Heart left ventricle (tissue), 16 donors: ENCODE measurements around the gene PARS2. TPM values are rescaled to one million over a fixed set of nuclear protein-coding genes. Genes with fewer than 3 reads are reported as not detected.
A peak's percentile ranks its signal among the peaks of the same experiment; 100 is the strongest.

Experiments used
- ATAC-seq, 4 donors: fragments of 200-7000 bp; cut with Tn5 transposase; one replicate each; pipeline ENCODE4 v1.9.1; 2020 to 2022; ENCODE audit warnings: moderate library complexity in 4 of 4, mild to moderate bottlenecking in 3 of 4, moderate number of reproducible peaks in 1 of 4
- DNase-seq, 5 donors: peaks; one replicate each; pipeline ENCODE4 v3.0.0-alpha.2; 2020
- H3K27ac ChIP-seq, 12 donors: fragments of 200-600 bp; sonication (generic) in 4 of 12; one replicate each; pipeline versions ENCODE4 v1.5.0 to v1.8.0; 2016 to 2022; ENCODE audit warnings: mild to moderate bottlenecking in 2 of 12
- H3K27me3 ChIP-seq, 9 donors: fragments of 200-600 bp; sonication (generic) in 2 of 9; one replicate each; pipeline versions ENCODE4 v1.5.1 to v1.8.0; 2016 to 2022; ENCODE audit warnings: mild to moderate bottlenecking in 3 of 9
- H3K36me3 ChIP-seq, 9 donors: fragments of 200-600 bp; sonication (generic) in 2 of 9; one replicate each; pipeline versions ENCODE4 v1.5.0 to v1.8.0; 2018 to 2022; ENCODE audit warnings: mild to moderate bottlenecking in 2 of 9
- H3K4me1 ChIP-seq, 12 donors: fragments of 200-600 bp; sonication (generic) in 4 of 12; one replicate each; pipeline versions ENCODE4 v1.5.0 to v1.8.0; 2016 to 2022; ENCODE audit warnings: mild to moderate bottlenecking in 3 of 12
- H3K4me3 ChIP-seq, 12 donors: fragments of 200-600 bp; sonication (generic) in 4 of 12; one replicate each; pipeline versions ENCODE4 v1.5.0 to v1.8.0; 2017 to 2022; ENCODE audit warnings: mild to moderate bottlenecking in 9 of 12, moderate library complexity in 4 of 12
- H3K9me3 ChIP-seq, 12 donors: fragments of 200-600 bp; sonication (generic) in 4 of 12; one replicate each; pipeline versions ENCODE4 v1.5.0 to v1.8.0; 2016 to 2022; ENCODE audit warnings: mild to moderate bottlenecking in 1 of 12
- POLR2A ChIP-seq, 2 donors: fragments of 450-650 bp; IDR thresholded peaks; one replicate each; pipeline ENCODE4 v1.6.1; 2017; ENCODE audit warnings: antibody characterized with exemption in 2 of 2, mild to moderate bottlenecking in 2 of 2, moderate library complexity in 2 of 2
- WGBS, 4 donors: extraction: QIAGEN DNeasy Blood & Tissue Kit in 2 of 4; methylation state at CpG; one replicate each; pipeline versions ENCODE4 v1.1.5 to v1.1.7; 2013 to 2018; 5-methylcytosine and 5-hydroxymethylcytosine counted together
- intact Hi-C, 10 donors: fragments of 100-400 bp; cut with DNase I; formaldehyde crosslinking; loops; one replicate each; pipeline versions ENCODE4 v1.11.1 to v1.14.2; 2022
- polyA plus RNA-seq, 2 donors: library from polyadenylated mRNA; stranded (reverse); fragments of 200-250 nt; gene quantifications; one replicate each; pipeline ENCODE4 v1.2.3, GENCODE V29; 2013
- total RNA-seq, 9 donors: library from RNA; depleted of rRNA in 2 of 9; stranded (reverse); fragments of >200 nt in 2 of 9; fragmentation: NEBNext Ultra II Directional in 3 of 9; extraction: Animal tissue kit (Norgen Biotek cat#: 25700) in 3 of 9; gene quantifications; one replicate each; pipeline versions ENCODE4 v1.1.0 to v1.2.4, GENCODE V29; 2016 to 2023
- TF ChIP-seq, protein P1 (sequence below), 12 donors: fragments of 200-600 bp; sonication (generic) in 4 of 12; IDR thresholded peaks; one replicate each; pipeline versions ENCODE4 v1.5.0 to v1.8.0; 2018 to 2022; ENCODE audit warnings: antibody characterized with exemption in 12 of 12, mild to moderate bottlenecking in 5 of 12
- donor health status: ischemic (EF 13 %, LVEDD 7.1; RV severe dilation, severe dysfunction).
- donor health status: healthy with polysubstance abuse.
- donor health status: DM: no; HTN: yes; CAD: no.
- donor health status: DM: no; HTN: no; CAD: no.
- donor health status: ischemic (EF 25% LVEDD 6.9; RV normal size, moderate dysfunction).
- donor health status: ischemic (EF 25% LVEDD 5.7; RV mildly dilated, moderate dysfunction).
- donor health status: healthy.
- donor health status: DM: yes; HTN: yes; CAD: no.
- donor health status: ischemic (EF 35%, LVEDD 5.7; RV mildly dilated, moderate dysfunction).
- donor health status: nonischemic (EF 11% LVEDD 7.7; RV severe dilation, severe dysfunction).
- donor health status: DM: yes; HTN: yes; CAD: no.
- donor health status: PGD.
- donor health status: ischemic (EF 29% LVEDD 5.4; RV normal size, mild dysfunction).
- donor health status: nonischemic (EF 23%, LVEDD 6.1; RV moderate dilation, normal function).

The PARS2 gene
- total and polyA plus RNA-seq, 11 donors = 1.7 to 7.7 (median 4.7) TPM

DNA sequence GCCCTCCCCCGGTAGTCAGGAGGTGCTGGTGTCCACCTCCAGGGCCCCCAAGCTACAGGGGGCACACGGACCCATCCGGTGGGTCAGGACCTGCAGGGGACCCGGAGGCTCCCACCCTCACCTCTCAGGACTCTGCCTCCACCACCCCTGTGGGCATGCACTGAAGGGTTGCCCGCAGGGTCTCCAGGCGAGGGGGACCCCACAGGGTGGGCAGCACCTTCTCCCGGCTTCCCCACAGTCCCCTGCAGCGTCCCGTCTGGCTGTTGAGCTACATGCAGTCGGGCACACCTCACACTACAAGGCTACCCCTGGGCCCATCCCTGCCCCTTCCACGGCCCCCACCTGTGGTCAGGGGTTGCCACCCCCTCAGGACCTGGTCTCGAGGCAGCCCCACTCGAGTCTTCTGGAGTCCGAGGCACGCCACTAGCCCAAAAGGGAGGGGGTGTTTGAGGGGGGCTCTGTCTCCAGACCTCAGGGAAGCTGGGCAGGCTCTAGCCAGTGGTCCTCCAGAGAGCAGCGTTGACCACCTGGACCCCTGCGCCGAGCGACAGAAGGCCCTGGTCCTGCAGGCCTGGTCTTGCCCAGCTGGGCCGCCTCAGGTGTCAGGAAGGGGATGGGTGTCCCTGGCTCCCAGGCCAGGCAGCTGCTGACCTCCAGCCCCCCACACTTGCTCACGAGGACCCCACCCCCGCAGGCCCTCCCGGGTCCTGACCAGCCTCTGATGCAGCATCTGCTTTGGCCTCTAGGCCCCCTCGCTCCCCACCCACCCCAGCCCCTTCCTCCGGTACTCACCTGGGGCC is 9.6 kb downstream of the PARS2 start:
- ATAC-seq = peak in 1 of 4 donors; percentile 42
- no peak for DNase-seq
- Histone ChIP-seq H3K4me3 (no peak overlapping the region), H3K36me3 (peaks cover 0 to 30% (median 21%) of the 10 kb centered on the region in 9 donors), H3K4me1 (no peaks in the 10 kb centered on the region), H3K27me3 (no peaks in the 10 kb centered on the region), H3K27ac (no peak overlapping the region), H3K9me3 (no peaks in the 10 kb centered on the region)
- no peak for TF ChIP-seq POLR2A (IDR thresholded peaks at IDR 0.05)
- intact Hi-C loops = no loop called here
- WGBS, 4 donors = 92 to 94% (median 94%) methylated on average over 13 to 25 of the region's 25 CpGs

DNA sequence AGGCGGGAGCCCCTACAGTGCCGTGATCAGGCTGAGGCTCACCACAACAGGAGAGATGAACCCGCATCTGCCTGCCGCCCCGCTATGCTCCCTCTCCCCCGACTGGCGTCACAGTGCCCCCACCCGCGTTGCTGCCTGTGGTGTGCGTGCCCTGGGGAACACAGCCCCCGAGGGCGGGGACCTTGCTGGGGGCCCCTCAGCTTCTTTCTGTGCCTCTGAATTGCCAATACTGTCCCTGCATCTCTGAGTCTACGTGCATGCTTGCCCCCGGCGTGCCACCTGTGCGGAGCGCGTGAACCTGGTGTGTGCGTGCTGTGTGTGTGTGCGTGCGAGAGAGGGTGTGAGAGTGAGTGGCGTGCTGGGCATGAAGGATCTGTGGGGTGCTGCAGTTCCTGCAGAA is 10.3 kb downstream of the PARS2 start:
- no peak overlapping the region for H3K4me3 ChIP-seq
- H3K9me3 ChIP-seq = no peaks in the 10 kb centered on the region
- no peaks in the 10 kb centered on the region for H3K4me1 ChIP-seq
- peaks cover 0 to 30% (median 21%) of the 10 kb centered on the region in 9 donors for H3K36me3 ChIP-seq
- WGBS, 4 donors = 92 to 98% (median 94%) methylated on average over 14 to 22 of the region's 22 CpGs
- no peak for TF ChIP-seq POLR2A (IDR thresholded peaks at IDR 0.05)
- TF ChIP-seq, protein P1, sequence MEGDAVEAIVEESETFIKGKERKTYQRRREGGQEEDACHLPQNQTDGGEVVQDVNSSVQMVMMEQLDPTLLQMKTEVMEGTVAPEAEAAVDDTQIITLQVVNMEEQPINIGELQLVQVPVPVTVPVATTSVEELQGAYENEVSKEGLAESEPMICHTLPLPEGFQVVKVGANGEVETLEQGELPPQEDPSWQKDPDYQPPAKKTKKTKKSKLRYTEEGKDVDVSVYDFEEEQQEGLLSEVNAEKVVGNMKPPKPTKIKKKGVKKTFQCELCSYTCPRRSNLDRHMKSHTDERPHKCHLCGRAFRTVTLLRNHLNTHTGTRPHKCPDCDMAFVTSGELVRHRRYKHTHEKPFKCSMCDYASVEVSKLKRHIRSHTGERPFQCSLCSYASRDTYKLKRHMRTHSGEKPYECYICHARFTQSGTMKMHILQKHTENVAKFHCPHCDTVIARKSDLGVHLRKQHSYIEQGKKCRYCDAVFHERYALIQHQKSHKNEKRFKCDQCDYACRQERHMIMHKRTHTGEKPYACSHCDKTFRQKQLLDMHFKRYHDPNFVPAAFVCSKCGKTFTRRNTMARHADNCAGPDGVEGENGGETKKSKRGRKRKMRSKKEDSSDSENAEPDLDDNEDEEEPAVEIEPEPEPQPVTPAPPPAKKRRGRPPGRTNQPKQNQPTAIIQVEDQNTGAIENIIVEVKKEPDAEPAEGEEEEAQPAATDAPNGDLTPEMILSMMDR (IDR thresholded peaks at IDR 0.05) = no peak
- ATAC-seq (peak in 1 of 4 donors; percentile 9), DNase-seq (no peak)
- H3K27me3 ChIP-seq = no peaks in the 10 kb centered on the region
- intact Hi-C loops = no loop called here
- no peak overlapping the region for H3K27ac ChIP-seq

DNA sequence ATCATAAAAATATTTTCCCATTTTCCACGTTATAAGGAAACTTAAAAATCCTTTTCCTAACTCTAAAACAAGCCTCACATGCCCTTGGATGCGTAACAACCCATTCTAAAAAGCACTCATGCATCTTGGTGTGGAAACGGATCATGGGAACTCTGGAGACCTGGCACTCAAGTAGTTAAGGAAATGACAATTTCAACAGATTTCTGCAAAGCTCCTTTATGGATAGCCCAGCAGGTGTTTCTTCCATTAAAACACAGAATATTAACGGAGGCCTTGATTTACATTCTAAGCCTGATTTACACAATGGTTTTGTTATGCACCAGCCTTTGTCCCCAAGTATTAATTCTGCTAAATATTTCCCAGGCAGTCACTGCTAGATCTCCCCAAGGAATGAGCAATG is 12.9 kb downstream of the PARS2 start:
- intact Hi-C loops = no loop called here
- ATAC-seq = no peak
- WGBS, 4 donors = 65 to 71% (median 68%) methylated on average over 4 of the region's 4 CpGs

DNA sequence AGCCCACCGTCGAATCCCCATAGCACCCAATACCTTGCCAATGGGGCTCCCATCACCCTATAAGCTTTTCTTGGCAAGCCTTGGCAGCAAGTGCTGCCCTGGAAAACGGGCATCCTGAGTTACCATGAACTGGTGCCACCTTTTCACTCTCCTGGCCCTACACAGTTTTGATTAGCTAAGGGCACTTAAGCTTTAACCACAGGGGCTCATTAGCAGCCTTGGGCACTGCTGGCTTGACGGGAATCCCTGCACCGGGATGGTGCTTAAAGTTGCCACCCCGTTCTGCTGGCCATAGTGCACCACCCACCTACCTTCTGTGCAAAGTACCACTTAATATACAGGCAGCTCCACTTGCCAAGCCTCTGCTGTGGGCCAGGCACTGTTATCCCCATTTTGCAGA is 13.7 kb downstream of the PARS2 start:
- H3K4me3 ChIP-seq = no peak overlapping the region
- 67 to 94% (median 82%) methylated on average over 3 to 6 of the region's 6 CpGs for WGBS, 4 donors
- ATAC-seq (no peak), DNase-seq (no peak)
- H3K36me3 ChIP-seq = no peaks in the 10 kb centered on the region
- no peak for TF ChIP-seq POLR2A (IDR thresholded peaks at IDR 0.05)
- TF ChIP-seq, protein P1 (IDR thresholded peaks at IDR 0.05) = no peak
- H3K4me1 ChIP-seq = no peaks in the 10 kb centered on the region
- no peaks in the 10 kb centered on the region for H3K27me3 ChIP-seq
- H3K27ac ChIP-seq = no peak overlapping the region
- H3K9me3 ChIP-seq = no peaks in the 10 kb centered on the region
- intact Hi-C loops = no loop called here

More for the DNA sequence above, 12.9 kb downstream of the PARS2 start:
- H3K9me3 ChIP-seq = no peaks in the 10 kb centered on the region
- H3K27me3 ChIP-seq = no peaks in the 10 kb centered on the region
- H3K4me1 ChIP-seq = no peaks in the 10 kb centered on the region
- TF ChIP-seq POLR2A (IDR thresholded peaks at IDR 0.05) = no peak
- TF ChIP-seq, protein P1 (IDR thresholded peaks at IDR 0.05) = no peak
- no peak for DNase-seq
- no peak overlapping the region for H3K27ac ChIP-seq
- peaks cover 0 to 7% (median 2%) of the 10 kb centered on the region in 9 donors for H3K36me3 ChIP-seq
- H3K4me3 ChIP-seq = no peak overlapping the region
